HEK293 (cell line): ENCODE data around the gene DDN.
A peak's percentile ranks its signal among the peaks of the same experiment; 100 is the strongest.

ENCODE experiments used
- CTCF ChIA-PET: fragments of 350-600 bp; formaldehyde crosslinking; extraction: SDS; loops from one replicate; lab custom pipeline; 2021; ENCODE audit warnings: antibody characterized with exemption; lab: Yijun Ruan, JAX
- POLR2A ChIA-PET: fragments of 300-600 bp; formaldehyde crosslinking; extraction: SDS; loops from one replicate; lab custom pipeline; 2020; ENCODE audit warnings: antibody characterized with exemption, inconsistent platforms; lab: Yijun Ruan, JAX
- H3K27ac ChIP-seq: fragments of 200-500 bp; sonication (Bioruptor generic); 2 replicates; pipeline ENCODE4 v1.5.1; 2014; ENCODE audit warnings: low read depth, low read length, control low read depth, inconsistent platforms; ENCODE audit errors: extremely low read depth
- H3K36me3 ChIP-seq, 2 experiments: fragments of 200-500 bp in 1 of 2; sonication (Bioruptor generic) in 1 of 2; 1 replicate in 1 of 2; 2 replicates in 1 of 2; pipeline ENCODE4 v1.5.1; 2014 to 2017; ENCODE audit warnings: inconsistent platforms in 2 of 2, low read length in 2 of 2; ENCODE audit not compliant: control insufficient read depth in 2 of 2, insufficient read depth in 1 of 2
- H3K4me1 ChIP-seq: fragments of 200-500 bp; sonication (Bioruptor generic); 2 replicates; pipeline ENCODE4 v1.5.1; 2014; ENCODE audit warnings: mild to moderate bottlenecking, low read length, inconsistent platforms; ENCODE audit not compliant: control insufficient read depth, insufficient read depth
- H3K4me3 ChIP-seq: 2 replicates; pipeline ENCODE4 v1.5.1; 2011; ENCODE audit warnings: low read depth, mild to moderate bottlenecking, control low read depth, low read length, moderate library complexity
- H3K9me3 ChIP-seq: fragments of 200-500 bp; sonication (Bioruptor generic); 2 replicates; pipeline ENCODE4 v1.5.1; 2014; ENCODE audit warnings: low read depth, low read length, inconsistent platforms; ENCODE audit not compliant: control insufficient read depth, insufficient read depth
- CTCF ChIP-seq: fragments of 450-650 bp; formaldehyde crosslinking; IDR thresholded peaks from 2 replicates; pipeline ENCODE4 v1.5.1; 2016; ENCODE audit warnings: missing biosample characterization, missing genetic modification characterization
- ELK4 ChIP-seq: IDR thresholded peaks from 2 replicates; pipeline ENCODE4 v1.6.1; 2011; ENCODE audit warnings: mild to moderate bottlenecking, low read depth, low read length, borderline replicate concordance
- HIC1 ChIP-seq: fragments of 450-650 bp; formaldehyde crosslinking; IDR thresholded peaks from 2 replicates; pipeline ENCODE4 v1.5.1; 2016; ENCODE audit warnings: missing biosample characterization, missing genetic modification characterization
- OSR2 ChIP-seq: fragments of 450-650 bp; formaldehyde crosslinking; IDR thresholded peaks from 2 replicates; pipeline ENCODE4 v1.5.1; 2016; ENCODE audit warnings: missing biosample characterization, missing genetic modification characterization
- SP3 ChIP-seq: fragments of 450-650 bp; formaldehyde crosslinking; IDR thresholded peaks from 2 replicates; pipeline ENCODE4 v1.5.1; 2016; ENCODE audit warnings: missing biosample characterization, missing genetic modification characterization
- YY2 ChIP-seq: fragments of 450-650 bp; formaldehyde crosslinking; IDR thresholded peaks from 2 replicates; pipeline ENCODE4 v1.5.1; 2016; ENCODE audit warnings: missing biosample characterization, missing genetic modification characterization
- ZBTB11 ChIP-seq: fragments of 450-650 bp; formaldehyde crosslinking; conservative IDR thresholded peaks from 2 replicates; pipeline ENCODE4 v1.5.1; 2016; ENCODE audit warnings: low read depth, missing biosample characterization, missing genetic modification characterization
- ZNF169 ChIP-seq: fragments of 450-650 bp; formaldehyde crosslinking; IDR thresholded peaks from 2 replicates; pipeline ENCODE4 v1.5.1; 2016; ENCODE audit warnings: missing biosample characterization, missing genetic modification characterization
- ZNF394 ChIP-seq: fragments of 450-650 bp; formaldehyde crosslinking; IDR thresholded peaks from 2 replicates; pipeline ENCODE4 v1.5.1; 2016; ENCODE audit warnings: missing biosample characterization, missing genetic modification characterization, mild to moderate bottlenecking, moderate library complexity, borderline replicate concordance
- ZNF473 ChIP-seq: fragments of 450-650 bp; formaldehyde crosslinking; IDR thresholded peaks from 2 replicates; pipeline ENCODE4 v1.5.1; 2017; ENCODE audit warnings: missing biosample characterization, missing genetic modification characterization
- ZNF654 ChIP-seq: fragments of 450-650 bp; formaldehyde crosslinking; IDR thresholded peaks from 2 replicates; pipeline ENCODE4 v1.5.1; 2016; ENCODE audit warnings: low read depth, missing biosample characterization, missing genetic modification characterization
- ZNF664 ChIP-seq: fragments of 450-650 bp; formaldehyde crosslinking; IDR thresholded peaks from 2 replicates; pipeline ENCODE4 v1.5.1; 2016; ENCODE audit warnings: missing biosample characterization, missing genetic modification characterization
- ZNF707 ChIP-seq: fragments of 450-650 bp; formaldehyde crosslinking; IDR thresholded peaks from 2 replicates; pipeline ENCODE4 v1.5.1; 2016; ENCODE audit warnings: missing biosample characterization, missing genetic modification characterization
- ZSCAN16 ChIP-seq: fragments of 450-650 bp; formaldehyde crosslinking; IDR thresholded peaks from 2 replicates; pipeline ENCODE4 v1.5.1; 2016; ENCODE audit warnings: missing biosample characterization, missing genetic modification characterization

DDN gene

GRCh38 chr12:49014547-49014946 is 15.4 kb upstream of the DDN start:
- ChIA-PET CTCF (interaction anchor here (0.6 to 4.3 kb wide), 10 partner anchors 11 to 161 kb away, joined by 3 to 53 read pairs (median 5); no protein-coding TSS in a partner anchor), POLR2A (interaction anchor here (1.1 to 1.4 kb wide), 2 partner anchors 29 to 46 kb away, joined by 3 read pairs; no protein-coding TSS in a partner anchor)
- H3K4me1 ChIP-seq, result no peaks in the 10 kb centered on the region; the same call in none of the 2 replicates
- H3K27ac ChIP-seq, result no peak overlapping the region
- no peaks in the 10 kb centered on the region for H3K9me3 ChIP-seq
- H3K36me3 ChIP-seq, result peaks cover 12 to 30% of the 10 kb centered on the region in 2 experiments; a peak in 2 of 3 replicates
- no peak overlapping the region for H3K4me3 ChIP-seq
- peak; percentile 37 for TF ChIP-seq CTCF (tag by site-specific recombination)
- TF ChIP-seq OSR2, result no peak
- peak; percentile 15; the same call in 1 of the 2 replicates for TF ChIP-seq ZNF654
- no peak for TF ChIP-seq ZNF394 (tag by site-specific recombination)

- Histone ChIP-seq H3K4me3 (no peak overlapping the region), H3K9me3 (no peaks in the 10 kb centered on the region), H3K36me3 (peaks cover 12 to 30% of the 10 kb centered on the region in 2 experiments; a peak in 2 of 3 replicates), H3K27ac (no peak overlapping the region), H3K4me1 (peaks cover 5% of the 10 kb centered on the region)
- ChIA-PET POLR2A (no interaction called here), CTCF (interaction anchor here (0.8 to 4.3 kb wide), 3 partner anchors 18 to 160 kb away, joined by 3 to 53 read pairs (median 3); no protein-coding TSS in a partner anchor)
- TF ChIP-seq ZNF707 (tag by site-specific recombination) (no peak), ZNF664 (peak; percentile 62)
Measured at GRCh38 chr12:49013428-49013827, 14.3 kb upstream of the DDN start.

- no peak overlapping the region for H3K27ac ChIP-seq
- ChIA-PET POLR2A (no interaction called here), CTCF (interaction anchor here (0.8 to 1.6 kb wide), 2 partner anchors 16 to 36 kb away, joined by 3 to 6 read pairs; no protein-coding TSS in a partner anchor)
- peaks cover 12 to 33% of the 10 kb centered on the region in 2 experiments; a peak in 2 of 3 replicates for H3K36me3 ChIP-seq
- no peak overlapping the region for H3K4me3 ChIP-seq
- no peaks in the 10 kb centered on the region for H3K9me3 ChIP-seq
- TF ChIP-seq ZNF473 (no peak), ZSCAN16 (no peak), SP3 (tag by site-specific recombination) (no peak), YY2 (tag by site-specific recombination) (no peak)
- H3K4me1 ChIP-seq, result peaks cover 5% of the 10 kb centered on the region
Measured at GRCh38 chr12:49012739-49013138, 13.6 kb upstream of the DDN start.

- peaks cover 5% of the 10 kb centered on the region for H3K4me1 ChIP-seq
- no peak overlapping the region for H3K4me3 ChIP-seq
- no peak overlapping the region for H3K27ac ChIP-seq
- TF ChIP-seq ZNF169 (tag by site-specific recombination), result no peak
- TF ChIP-seq ZBTB11 (tag by site-specific recombination), result no peak
- TF ChIP-seq HIC1 (tag by site-specific recombination), result 0 out of 2 replicates have a peak, but pooled peaks have one; percentile 34
- no peak for TF ChIP-seq ELK4
- ChIA-PET POLR2A (interaction anchor here (1.0 to 1.4 kb wide), 2 partner anchors 8 to 22 kb away, joined by 3 read pairs; partner anchors contain the start of gene PRKAG1), CTCF (interaction anchor here (0.7 to 3.3 kb wide), 6 partner anchors 10 to 132 kb away, joined by 3 to 13 read pairs (median 4); no protein-coding TSS in a partner anchor)
- no peaks in the 10 kb centered on the region for H3K9me3 ChIP-seq
- H3K36me3 ChIP-seq, result peaks cover 18 to 41% of the 10 kb centered on the region in 2 experiments; a peak in 2 of 3 replicates
Measured at GRCh38 chr12:49010092-49010668, 11.0 kb upstream of the DDN start.
